Common myeloid progenitor, CD34-positive (primary cell): ENCODE data around the gene STARD13.

Source experiments
- CTCF ChIA-PET: fragments of 350-600 bp; sonication (Branson Sonifier 250); formaldehyde crosslinking; loops from one replicate; lab custom pipeline; 2021; ENCODE audit warnings: antibody characterized with exemption; lab: Charles Lee
- POLR2A ChIA-PET: fragments of 350-600 bp; sonication (Branson Sonifier 250); formaldehyde crosslinking; loops from one replicate; lab custom pipeline; 2021; ENCODE audit warnings: antibody characterized with exemption; lab: Charles Lee
- DNase-seq, 3 donors: peaks; one replicate each; pipeline versions ENCODE4 v3.0.0 to v3.0.0-alpha.2; 2013
- H3K27ac ChIP-seq, 2 experiments: 1 replicate in 1 of 2; 2 replicates in 1 of 2; pipeline ENCODE4 v1.7.0; 2013; ENCODE audit warnings: inconsistent platforms in 2 of 2, low read length in 2 of 2, mild to moderate bottlenecking in 2 of 2, low read depth in 1 of 2, moderate library complexity in 1 of 2; ENCODE audit not compliant: severe bottlenecking in 2 of 2, insufficient read depth in 1 of 2, poor library complexity in 1 of 2
- H3K27me3 ChIP-seq, 5 experiments: replicated peaks in 2 of 5; 1 replicate in 3 of 5; 2 replicates in 2 of 5; pipeline versions ENCODE4 v1.6.1 to v1.7.0; 2013; ENCODE audit warnings: low read length in 4 of 5, mild to moderate bottlenecking in 2 of 5, moderate library complexity in 2 of 5, inconsistent platforms in 1 of 5; ENCODE audit not compliant: insufficient read depth in 5 of 5, control insufficient read depth in 4 of 5
- H3K36me3 ChIP-seq, 4 experiments: 1 replicate in 2 of 4; 2 replicates in 2 of 4; pipeline versions ENCODE4 v1.6.1 to v1.7.0; 2013; ENCODE audit warnings: low read length in 3 of 4, control low read depth in 1 of 4, mild to moderate bottlenecking in 1 of 4; ENCODE audit not compliant: control insufficient read depth in 4 of 4, insufficient read depth in 4 of 4
- H3K4me1 ChIP-seq, 4 experiments: 1 replicate in 3 of 4; 2 replicates in 1 of 4; pipeline versions ENCODE4 v1.6.1 to v1.7.1; 2013; ENCODE audit warnings: low read length in 3 of 4, mild to moderate bottlenecking in 3 of 4, control low read depth in 1 of 4, inconsistent platforms in 1 of 4, moderate library complexity in 1 of 4; ENCODE audit not compliant: control insufficient read depth in 4 of 4, insufficient read depth in 4 of 4; ENCODE audit errors: control extremely low read depth in 1 of 4
- H3K4me3 ChIP-seq, 7 experiments: 1 replicate in 4 of 7; 2 replicates in 3 of 7; pipeline versions ENCODE4 v1.5.1 to v1.7.0; 2013; ENCODE audit warnings: mild to moderate bottlenecking in 7 of 7, low read length in 6 of 7, moderate library complexity in 6 of 7, inconsistent platforms in 2 of 7, low read depth in 2 of 7, control low read depth in 1 of 7; ENCODE audit not compliant: insufficient read depth in 4 of 7, control insufficient read depth in 1 of 7; ENCODE audit errors: extremely low read depth in 1 of 7
- H3K9me3 ChIP-seq, 5 experiments: 1 replicate in 4 of 5; 2 replicates in 1 of 5; pipeline versions ENCODE4 v1.6.1 to v1.7.1; 2013; ENCODE audit warnings: low read length in 4 of 5, mild to moderate bottlenecking in 2 of 5, inconsistent platforms in 1 of 5, low read depth in 1 of 5, moderate library complexity in 1 of 5; ENCODE audit not compliant: control insufficient read depth in 4 of 5, insufficient read depth in 2 of 5; ENCODE audit errors: control extremely low read depth in 1 of 5
- WGBS: methylation state at CpG from one replicate; pipeline ENCODE4 v1.1.5; 2013; ENCODE audit not compliant: insufficient coverage; 5-methylcytosine and 5-hydroxymethylcytosine counted together

The STARD13 gene

DNA sequence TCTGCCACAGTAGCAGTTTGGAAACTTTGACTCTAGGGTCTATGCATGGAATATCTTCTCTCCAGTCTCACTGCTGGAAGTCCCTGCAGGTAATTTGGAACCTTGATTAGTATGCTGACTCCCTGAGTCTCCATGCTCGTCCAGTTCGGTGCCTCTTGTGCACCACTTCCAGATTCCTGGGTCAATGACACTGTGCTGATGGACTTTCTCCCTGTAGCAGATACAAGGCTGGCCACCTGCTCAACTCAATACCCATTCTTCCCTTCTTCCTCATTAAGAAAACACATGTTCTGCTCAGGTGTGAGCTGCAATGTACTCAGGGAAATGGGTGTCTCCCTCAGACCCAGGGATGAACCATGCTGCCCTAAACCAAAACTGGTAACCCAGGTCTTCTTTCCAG, 170.3 kb downstream of the STARD13 start:
- H3K4me1 ChIP-seq = no peaks in the 10 kb centered on the region
- peaks cover 0 to 4% (median 0%) of the 10 kb centered on the region in 4 experiments for H3K36me3 ChIP-seq
- 90% methylated on average over 2 of the region's 2 CpGs for WGBS
- POLR2A ChIA-PET = no interaction called here
- CTCF ChIA-PET = no interaction called here
- no peak overlapping the region for H3K4me3 ChIP-seq
- no peak overlapping the region for H3K27ac ChIP-seq
- no peaks in the 10 kb centered on the region for H3K27me3 ChIP-seq
- no peak for DNase-seq
- no peaks in the 10 kb centered on the region for H3K9me3 ChIP-seq

- Histone ChIP-seq H3K4me3 (no peak overlapping the region), H3K27me3 (no peaks in the 10 kb centered on the region), H3K36me3 (peaks cover 0 to 4% (median 0%) of the 10 kb centered on the region in 4 experiments), H3K9me3 (no peaks in the 10 kb centered on the region), H3K4me1 (no peaks in the 10 kb centered on the region), H3K27ac (no peak overlapping the region)
- no peak for DNase-seq
- CTCF ChIA-PET = interaction anchor here (1.3 kb wide), 1 partner anchor 14 kb away, joined by 4 read pairs; no protein-coding TSS in a partner anchor
- POLR2A ChIA-PET = no interaction called here
- 97% methylated on average over 5 of the region's 5 CpGs for WGBS
Measured at GRCh38 chr13:33114146-33114545, 171.4 kb downstream of the STARD13 start.

- POLR2A ChIA-PET = no interaction called here
Measured at GRCh38 chr13:33112766-33113165, 172.8 kb downstream of the STARD13 start.

GRCh38 chr13:33111414-33112110, 174.0 kb downstream of the STARD13 start:
- Histone ChIP-seq H3K4me3 (no peak overlapping the region), H3K27ac (no peak overlapping the region), H3K9me3 (no peaks in the 10 kb centered on the region), H3K36me3 (no peaks in the 10 kb centered on the region), H3K27me3 (no peaks in the 10 kb centered on the region), H3K4me1 (no peaks in the 10 kb centered on the region)
- 97% methylated on average over 9 of the region's 9 CpGs for WGBS
- DNase-seq = no peak
- POLR2A ChIA-PET = no interaction called here
- CTCF ChIA-PET = interaction anchor here (0.6 kb wide), 1 partner anchor 443 kb away, joined by 3 read pairs; no protein-coding TSS in a partner anchor

More at GRCh38 chr13:33112766-33113165, 172.8 kb downstream of the STARD13 start:
- no peaks in the 10 kb centered on the region for H3K27me3 ChIP-seq
- H3K4me3 ChIP-seq = no peak overlapping the region
- no peak for DNase-seq
- no peaks in the 10 kb centered on the region for H3K4me1 ChIP-seq
- peaks cover 0 to under 1% (median 0%) of the 10 kb centered on the region in 4 experiments for H3K36me3 ChIP-seq
- WGBS = 99% methylated on average over 10 of the region's 12 CpGs
- CTCF ChIA-PET = no interaction called here
- H3K27ac ChIP-seq = no peak overlapping the region
- H3K9me3 ChIP-seq = no peaks in the 10 kb centered on the region

DNA sequence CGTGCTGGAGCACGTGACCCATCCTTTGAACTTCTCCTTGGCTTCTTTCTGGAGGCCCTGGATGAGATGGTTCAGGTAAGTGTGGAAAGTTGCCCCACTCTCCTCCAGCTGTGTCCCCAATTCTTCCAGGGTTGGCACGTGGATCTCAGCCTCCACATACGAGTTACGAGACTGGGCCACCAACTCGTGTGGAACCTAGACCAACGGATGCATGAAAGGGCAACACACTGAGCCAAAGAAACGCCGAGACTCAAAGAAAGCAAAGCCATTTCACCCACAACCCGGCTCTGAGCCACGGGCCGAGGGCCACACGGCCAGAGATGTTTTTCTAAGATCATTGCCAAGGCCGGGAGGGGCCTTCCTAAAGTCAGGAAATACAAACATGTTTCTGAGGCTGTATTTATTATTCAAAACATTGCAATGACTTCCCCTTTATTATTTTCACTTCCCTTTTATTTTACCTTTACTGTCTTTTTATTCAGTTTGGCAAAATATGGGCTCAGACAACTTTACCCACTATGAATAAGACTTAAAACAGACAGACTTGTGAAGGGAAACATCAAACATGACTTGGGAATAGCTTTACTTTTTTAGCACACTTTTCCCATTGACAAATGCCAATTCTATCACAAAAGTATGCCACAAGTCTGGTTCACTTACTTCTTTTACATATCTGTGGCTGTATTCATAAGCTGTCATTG, 174.7 kb downstream of the STARD13 start:
- H3K27me3 ChIP-seq = no peaks in the 10 kb centered on the region
- H3K27ac ChIP-seq = no peak overlapping the region
- H3K9me3 ChIP-seq = no peaks in the 10 kb centered on the region
- ChIA-PET POLR2A (no interaction called here), CTCF (no interaction called here)
- peak in 1 of 3 donors; percentile 2 for DNase-seq
- 79% methylated on average over 14 of the region's 14 CpGs for WGBS
- H3K36me3 ChIP-seq = no peaks in the 10 kb centered on the region
- H3K4me3 ChIP-seq = no peak overlapping the region
- no peaks in the 10 kb centered on the region for H3K4me1 ChIP-seq

- no peak for DNase-seq
- Histone ChIP-seq H3K9me3 (no peaks in the 10 kb centered on the region), H3K4me1 (peaks cover 0 to 5% (median under 1%) of the 10 kb centered on the region in 4 experiments), H3K27ac (no peak overlapping the region), H3K4me3 (no peak overlapping the region), H3K36me3 (no peaks in the 10 kb centered on the region), H3K27me3 (no peaks in the 10 kb centered on the region)
- CTCF ChIA-PET = no interaction called here
- 100% methylated on average over 5 of the region's 5 CpGs for WGBS
- POLR2A ChIA-PET = no interaction called here
Measured at GRCh38 chr13:33110386-33110712, 175.2 kb downstream of the STARD13 start.

GRCh38 chr13:33109801-33110200, 175.8 kb downstream of the STARD13 start:
- no peaks in the 10 kb centered on the region for H3K9me3 ChIP-seq
- H3K27me3 ChIP-seq = no peaks in the 10 kb centered on the region
- CTCF ChIA-PET = no interaction called here
- WGBS = 85% methylated on average over 6 of the region's 10 CpGs
- H3K27ac ChIP-seq = no peak overlapping the region
- no peak for DNase-seq
- POLR2A ChIA-PET = no interaction called here
- H3K4me1 ChIP-seq = peaks cover 0 to 6% (median 2%) of the 10 kb centered on the region in 4 experiments
- H3K36me3 ChIP-seq = no peaks in the 10 kb centered on the region
- H3K4me3 ChIP-seq = no peak overlapping the region
